ENCODE results near the gene PRPSAP2.

DNA sequence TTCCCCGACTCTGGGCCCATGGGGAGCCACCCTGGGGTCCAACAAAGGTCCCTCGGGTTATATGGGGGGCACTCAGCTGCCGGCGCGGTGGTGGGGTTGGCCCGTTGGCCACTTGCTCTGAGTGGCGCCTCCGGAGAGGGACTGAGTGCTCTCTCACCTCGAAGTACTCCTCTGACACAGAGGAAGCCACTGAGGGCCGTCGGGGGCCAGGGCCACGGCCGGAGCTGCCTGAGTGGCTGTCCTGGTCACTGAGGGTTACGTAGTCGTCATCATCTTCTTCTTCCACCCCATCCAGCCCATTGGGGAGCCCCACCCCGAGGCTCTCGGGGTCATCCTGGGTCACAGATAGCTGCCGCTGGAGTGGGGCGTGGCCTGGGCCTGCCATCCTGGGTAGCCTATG is 119.7 kb downstream of the PRPSAP2 start:
- TF ChIP-seq, protein P1, sequence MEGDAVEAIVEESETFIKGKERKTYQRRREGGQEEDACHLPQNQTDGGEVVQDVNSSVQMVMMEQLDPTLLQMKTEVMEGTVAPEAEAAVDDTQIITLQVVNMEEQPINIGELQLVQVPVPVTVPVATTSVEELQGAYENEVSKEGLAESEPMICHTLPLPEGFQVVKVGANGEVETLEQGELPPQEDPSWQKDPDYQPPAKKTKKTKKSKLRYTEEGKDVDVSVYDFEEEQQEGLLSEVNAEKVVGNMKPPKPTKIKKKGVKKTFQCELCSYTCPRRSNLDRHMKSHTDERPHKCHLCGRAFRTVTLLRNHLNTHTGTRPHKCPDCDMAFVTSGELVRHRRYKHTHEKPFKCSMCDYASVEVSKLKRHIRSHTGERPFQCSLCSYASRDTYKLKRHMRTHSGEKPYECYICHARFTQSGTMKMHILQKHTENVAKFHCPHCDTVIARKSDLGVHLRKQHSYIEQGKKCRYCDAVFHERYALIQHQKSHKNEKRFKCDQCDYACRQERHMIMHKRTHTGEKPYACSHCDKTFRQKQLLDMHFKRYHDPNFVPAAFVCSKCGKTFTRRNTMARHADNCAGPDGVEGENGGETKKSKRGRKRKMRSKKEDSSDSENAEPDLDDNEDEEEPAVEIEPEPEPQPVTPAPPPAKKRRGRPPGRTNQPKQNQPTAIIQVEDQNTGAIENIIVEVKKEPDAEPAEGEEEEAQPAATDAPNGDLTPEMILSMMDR (IDR thresholded peaks at IDR 0.05 in 2 of 3, conservative IDR thresholded peaks at IDR 0.05 in 1 of 3; ENCODE audit: borderline replicate concordance in 1 of 3, insufficient read depth in 1 of 3, low read depth in 2 of 3, low read length in 2 of 3), result no peak
- TF ChIP-seq TCF7L2 (IDR thresholded peaks at IDR 0.05; ENCODE audit: borderline replicate concordance, extremely low read depth, insufficient read depth, insufficient read length), result no peak
- TF ChIP-seq POLR2A (IDR thresholded peaks at IDR 0.05; ENCODE audit: borderline replicate concordance, extremely low read depth, insufficient read depth, insufficient read length), result no peak
- TF ChIP-seq, protein P2, sequence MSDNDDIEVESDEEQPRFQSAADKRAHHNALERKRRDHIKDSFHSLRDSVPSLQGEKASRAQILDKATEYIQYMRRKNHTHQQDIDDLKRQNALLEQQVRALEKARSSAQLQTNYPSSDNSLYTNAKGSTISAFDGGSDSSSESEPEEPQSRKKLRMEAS (IDR thresholded peaks at IDR 0.05), result no peak
- TF ChIP-seq EZH2phosphoT487 (IDR thresholded peaks at IDR 0.05; ENCODE audit: borderline replicate concordance), result no peak
- no peak for TF ChIP-seq CEBPB (IDR thresholded peaks at IDR 0.05; ENCODE audit: low read depth)
- TF ChIP-seq YY1 (IDR thresholded peaks at IDR 0.05; ENCODE audit: extremely low read depth, insufficient replicate concordance, low read depth, low read length), result no peak
- TF ChIP-seq EGR1 (IDR thresholded peaks at IDR 0.05; ENCODE audit: low read depth), result no peak
- no peak for TF ChIP-seq POLR2AphosphoS5 (IDR thresholded peaks at IDR 0.05; ENCODE audit: low read depth, low read length)
- TF ChIP-seq, protein P3, sequence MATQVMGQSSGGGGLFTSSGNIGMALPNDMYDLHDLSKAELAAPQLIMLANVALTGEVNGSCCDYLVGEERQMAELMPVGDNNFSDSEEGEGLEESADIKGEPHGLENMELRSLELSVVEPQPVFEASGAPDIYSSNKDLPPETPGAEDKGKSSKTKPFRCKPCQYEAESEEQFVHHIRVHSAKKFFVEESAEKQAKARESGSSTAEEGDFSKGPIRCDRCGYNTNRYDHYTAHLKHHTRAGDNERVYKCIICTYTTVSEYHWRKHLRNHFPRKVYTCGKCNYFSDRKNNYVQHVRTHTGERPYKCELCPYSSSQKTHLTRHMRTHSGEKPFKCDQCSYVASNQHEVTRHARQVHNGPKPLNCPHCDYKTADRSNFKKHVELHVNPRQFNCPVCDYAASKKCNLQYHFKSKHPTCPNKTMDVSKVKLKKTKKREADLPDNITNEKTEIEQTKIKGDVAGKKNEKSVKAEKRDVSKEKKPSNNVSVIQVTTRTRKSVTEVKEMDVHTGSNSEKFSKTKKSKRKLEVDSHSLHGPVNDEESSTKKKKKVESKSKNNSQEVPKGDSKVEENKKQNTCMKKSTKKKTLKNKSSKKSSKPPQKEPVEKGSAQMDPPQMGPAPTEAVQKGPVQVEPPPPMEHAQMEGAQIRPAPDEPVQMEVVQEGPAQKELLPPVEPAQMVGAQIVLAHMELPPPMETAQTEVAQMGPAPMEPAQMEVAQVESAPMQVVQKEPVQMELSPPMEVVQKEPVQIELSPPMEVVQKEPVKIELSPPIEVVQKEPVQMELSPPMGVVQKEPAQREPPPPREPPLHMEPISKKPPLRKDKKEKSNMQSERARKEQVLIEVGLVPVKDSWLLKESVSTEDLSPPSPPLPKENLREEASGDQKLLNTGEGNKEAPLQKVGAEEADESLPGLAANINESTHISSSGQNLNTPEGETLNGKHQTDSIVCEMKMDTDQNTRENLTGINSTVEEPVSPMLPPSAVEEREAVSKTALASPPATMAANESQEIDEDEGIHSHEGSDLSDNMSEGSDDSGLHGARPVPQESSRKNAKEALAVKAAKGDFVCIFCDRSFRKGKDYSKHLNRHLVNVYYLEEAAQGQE (IDR thresholded peaks at IDR 0.05; ENCODE audit: low read depth), result no peak
- no peak for TF ChIP-seq RAD21 (IDR thresholded peaks at IDR 0.05; ENCODE audit: low read depth)
- no peak for TF ChIP-seq EZH2 (IDR thresholded peaks at IDR 0.05)

Measured in HCT116 (cell line).